Frontal cortex (tissue), 4 donors: ENCODE measurements around the gene HSD3B2. TPM values are rescaled to one million over a fixed set of nuclear protein-coding genes. Genes with fewer than 3 reads are reported as not detected.
"Not testable (repeated sequence)": the region's sequence is repeated elsewhere in the genome, so short reads cannot be mapped to it uniquely, and the experiment has no call there.

Experiments used
- DNase-seq, 2 donors: peaks; one replicate each; pipeline ENCODE4 v3.0.0; 2012; ENCODE audit warnings: low spot score in 2 of 2
- FAIRE-seq: peaks from 2 replicates; lab custom pipeline; 2012; peaks lifted over from hg19 to GRCh38; lab: Jason Lieb, UNC
- total RNA-seq: library from RNA; depleted of rRNA; stranded (reverse); fragments of >200 nt; gene quantifications from one replicate; pipeline ENCODE4 v1.2.3, GENCODE V29; 2014
- donor health status: control.
- donor health status: control.
- donor health status: control.

HSD3B2 gene
- not detected for total RNA-seq

DNA sequence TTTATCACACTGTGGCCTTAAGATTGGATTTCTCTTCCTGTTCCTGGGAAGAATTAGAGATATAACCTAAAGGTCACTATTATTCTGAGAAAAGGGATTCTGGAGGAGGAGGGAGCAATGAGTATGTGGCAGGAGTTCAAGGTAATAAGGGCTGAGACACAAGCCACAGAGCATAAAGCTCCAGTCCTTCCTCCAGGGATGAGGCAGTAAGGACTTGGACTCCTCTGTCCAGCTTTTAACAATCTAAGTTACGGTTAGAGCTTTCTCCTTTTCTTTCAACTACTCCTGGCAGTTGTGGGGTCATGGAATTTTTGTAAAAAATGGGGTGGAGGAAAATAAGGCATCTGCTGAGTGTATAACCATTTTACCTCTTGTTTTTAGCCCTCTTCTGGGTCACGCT lies at the start of gene HSD3B2:
TSS of gene HSD3B2 (plus strand) at position 201 of the 400 bp plus-strand sequence. CDS start 270 bp downstream, outside the sequence.
- DNase-seq, result no peak
- FAIRE-seq, result no peak

DNA sequence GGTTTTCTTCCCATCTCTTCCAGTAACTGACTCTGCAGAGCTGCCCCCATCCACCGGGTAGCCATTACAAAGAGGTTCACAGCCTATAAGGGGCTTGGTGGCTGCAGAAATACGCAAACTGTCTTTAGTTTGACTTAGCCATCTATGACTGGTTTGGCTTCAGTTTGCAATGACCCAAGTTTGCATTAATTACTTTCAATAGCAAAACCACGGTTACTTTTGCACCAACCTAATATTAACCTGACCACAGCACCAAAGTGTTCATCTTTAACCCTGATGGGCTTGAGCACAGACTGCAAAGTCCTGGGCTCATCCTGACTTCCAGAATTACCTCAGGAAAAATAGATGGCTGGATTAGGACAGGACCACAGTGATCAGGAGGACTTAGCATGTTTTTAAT lies 48.5 kb upstream of the HSD3B2 start:
- FAIRE-seq, result no peak
- DNase-seq, result no peak

DNA sequence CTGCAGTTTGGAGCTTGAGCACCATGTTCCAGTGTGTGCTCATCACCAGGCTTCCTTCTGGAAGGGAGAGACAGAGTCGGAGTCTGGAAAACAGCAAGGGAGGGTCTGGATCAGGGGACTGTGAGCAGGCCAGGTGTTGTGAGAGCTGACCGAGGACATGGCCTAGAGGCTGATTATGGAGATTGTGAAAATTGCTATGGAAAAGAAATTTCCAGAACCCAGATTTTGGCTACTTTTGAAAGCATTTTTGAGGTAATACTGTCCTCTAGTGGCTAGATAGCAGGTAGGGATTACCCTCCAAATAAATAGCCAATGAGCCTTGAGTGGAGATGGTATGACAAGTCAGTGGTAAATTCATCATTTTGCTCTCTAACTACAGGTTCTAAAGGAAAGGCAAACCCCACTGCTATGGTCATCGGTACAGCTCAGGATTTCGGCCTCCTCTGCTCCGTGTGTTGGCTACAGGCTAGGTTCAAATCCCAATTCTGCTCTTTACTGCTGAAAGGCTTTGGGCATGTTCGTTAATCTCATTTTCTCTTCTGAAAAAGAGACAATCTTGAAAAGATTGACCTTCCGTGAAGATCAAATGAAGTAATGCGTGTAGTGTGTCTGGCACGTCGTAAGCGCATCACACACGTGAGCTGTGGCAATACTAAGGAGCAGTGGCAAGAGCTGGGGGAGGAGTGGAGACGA lies 47.4 kb upstream of the HSD3B2 start:
- DNase-seq (peak in 1 of 2 donors; percentile 28), FAIRE-seq (no peak)

DNA sequence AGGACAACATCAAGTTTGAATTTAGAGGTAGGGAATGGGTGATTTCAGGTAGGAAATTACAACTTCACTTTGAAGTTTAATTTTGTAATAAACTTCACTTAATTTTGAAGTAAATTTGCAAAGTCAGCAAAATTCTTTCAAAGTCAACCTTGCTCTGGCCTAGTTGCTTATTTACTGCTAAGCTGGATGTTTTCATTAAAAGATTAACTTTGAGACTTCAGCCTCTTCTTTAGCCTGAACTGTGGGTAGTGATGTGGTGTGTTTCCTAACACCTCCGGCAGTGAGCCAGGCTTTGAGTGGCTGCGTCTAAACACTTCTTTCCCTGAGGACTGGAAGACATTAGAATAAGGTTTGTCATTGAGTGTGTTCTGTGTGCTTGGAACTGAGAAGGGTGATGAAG lies 46.4 kb upstream of the HSD3B2 start, which contains the start of gene HAO2:
TSS of gene HAO2 (plus strand) at position 232 of the 400 bp plus-strand sequence. CDS start 12,301 bp downstream, outside the sequence.
- DNase-seq (no peak), FAIRE-seq (no peak)

DNA sequence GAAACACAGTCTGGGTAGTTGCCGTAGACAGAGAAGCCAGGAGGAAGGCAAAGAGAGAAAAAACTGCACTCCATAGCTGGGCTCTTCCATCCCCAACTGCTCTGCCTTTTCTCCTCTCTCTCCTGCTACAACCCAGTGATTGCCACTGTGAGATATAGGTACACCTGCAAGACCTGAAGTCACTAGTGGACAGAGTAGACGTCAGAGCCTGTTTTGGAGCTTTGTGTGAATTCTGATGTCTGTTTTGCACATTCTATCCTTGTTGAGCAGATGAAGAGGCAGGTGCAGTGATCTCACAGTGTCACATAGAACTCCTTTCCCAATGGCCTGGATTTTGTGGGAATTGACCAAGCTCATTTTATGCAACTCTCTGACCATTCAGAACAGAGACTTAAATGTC lies 44.2 kb upstream of the HSD3B2 start:
- DNase-seq (no peak), FAIRE-seq (no peak)

DNA sequence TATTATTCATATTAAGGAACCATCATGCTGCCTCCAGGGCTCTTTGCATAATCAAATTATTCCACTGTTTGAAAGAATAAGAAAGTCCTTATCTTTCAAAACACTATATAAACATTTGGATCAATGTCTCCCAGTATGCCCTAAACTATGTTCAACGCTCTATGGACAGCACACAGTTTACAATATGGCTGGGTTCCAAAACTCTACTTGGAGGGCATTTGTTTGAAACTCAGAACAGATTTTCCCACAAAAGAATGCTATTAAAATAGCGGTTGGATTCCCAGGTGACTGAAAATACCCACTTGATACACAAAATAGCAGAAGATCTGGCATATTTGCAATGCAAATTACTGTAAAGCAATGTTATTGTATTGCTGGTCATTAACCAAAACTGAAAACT lies 43.1 kb upstream of the HSD3B2 start:
- FAIRE-seq (no peak), DNase-seq (no peak)

DNA sequence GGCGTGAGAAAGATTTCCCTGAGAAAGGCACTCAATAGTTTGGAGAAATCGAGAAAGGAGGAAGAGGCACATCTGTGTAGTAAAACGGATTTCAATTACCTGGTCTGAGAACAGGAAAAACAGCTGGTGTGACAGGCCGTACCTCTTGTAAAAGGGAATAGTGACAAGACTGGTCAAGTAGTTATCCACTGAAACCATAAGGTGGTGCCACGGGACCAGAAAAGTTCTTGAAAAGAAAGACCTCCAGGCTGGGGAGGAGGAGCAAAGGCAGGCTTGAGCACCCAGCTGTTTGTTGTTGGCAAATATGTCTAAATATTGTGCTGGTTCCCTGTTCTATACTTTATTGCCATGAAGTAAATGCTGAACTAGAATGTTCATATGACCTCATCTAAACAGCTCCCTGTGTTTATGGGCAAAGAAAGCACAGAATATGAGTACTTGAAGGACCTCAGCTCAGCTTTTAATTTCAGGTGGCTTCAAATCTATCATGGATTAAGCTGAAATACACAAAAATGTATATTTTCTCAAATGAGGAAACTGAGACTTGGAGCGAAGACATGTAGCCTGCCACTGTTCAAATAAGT lies 42.4 kb upstream of the HSD3B2 start:
- FAIRE-seq (no peak), DNase-seq (peak in 1 of 2 donors; percentile 6)

DNA sequence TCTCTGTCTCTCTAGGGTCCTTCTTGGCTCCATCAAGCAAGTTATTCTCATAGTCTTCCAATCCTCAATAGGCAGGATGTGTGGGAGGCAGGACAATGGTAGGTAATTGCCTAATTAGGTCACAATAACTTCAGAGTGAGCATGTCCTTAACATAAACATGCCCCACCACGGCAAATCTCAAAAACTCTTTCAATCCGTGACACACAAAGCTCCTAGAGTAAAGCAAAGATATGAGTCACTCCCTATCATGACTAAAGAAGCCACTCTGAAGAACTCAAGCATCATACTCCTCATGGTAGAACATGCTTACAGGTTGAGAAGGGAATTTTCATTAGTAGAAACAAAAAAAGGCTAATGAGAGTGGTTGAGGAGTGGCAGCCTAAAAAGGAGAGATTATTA lies 41.5 kb upstream of the HSD3B2 start:
- no peak for FAIRE-seq
- no peak for DNase-seq

DNA sequence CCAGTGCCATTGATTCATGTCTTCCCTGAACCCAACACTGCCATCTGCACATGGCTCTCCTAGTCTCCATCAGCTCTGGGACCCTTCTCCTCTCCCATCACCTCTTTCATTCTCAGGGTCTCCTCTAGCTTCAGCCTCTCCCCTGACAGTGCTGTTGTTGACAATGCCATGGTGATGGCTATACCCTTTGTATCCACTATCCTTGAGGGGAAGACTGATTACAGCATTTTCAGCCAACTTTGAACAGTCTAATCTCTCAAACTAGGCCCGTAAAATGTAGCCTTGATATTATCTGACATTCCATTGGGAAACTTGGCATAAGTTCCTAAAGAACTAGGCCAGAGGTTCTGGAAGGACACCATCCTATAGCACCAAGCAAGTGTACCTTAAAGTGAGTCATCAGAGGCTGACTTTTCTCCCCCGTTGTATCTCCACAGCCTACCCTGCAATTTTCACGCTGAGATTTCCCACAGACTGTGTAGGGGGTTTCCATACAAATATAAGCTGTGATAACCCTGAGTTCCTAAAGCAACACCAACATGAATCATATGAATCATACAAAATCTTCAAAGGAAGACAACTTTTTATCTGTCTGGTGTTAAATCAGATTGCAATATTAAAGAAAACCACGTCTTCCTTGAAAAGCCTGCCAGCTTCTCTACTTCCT lies 40.6 kb upstream of the HSD3B2 start:
- no peak for DNase-seq
- no peak for FAIRE-seq

DNA sequence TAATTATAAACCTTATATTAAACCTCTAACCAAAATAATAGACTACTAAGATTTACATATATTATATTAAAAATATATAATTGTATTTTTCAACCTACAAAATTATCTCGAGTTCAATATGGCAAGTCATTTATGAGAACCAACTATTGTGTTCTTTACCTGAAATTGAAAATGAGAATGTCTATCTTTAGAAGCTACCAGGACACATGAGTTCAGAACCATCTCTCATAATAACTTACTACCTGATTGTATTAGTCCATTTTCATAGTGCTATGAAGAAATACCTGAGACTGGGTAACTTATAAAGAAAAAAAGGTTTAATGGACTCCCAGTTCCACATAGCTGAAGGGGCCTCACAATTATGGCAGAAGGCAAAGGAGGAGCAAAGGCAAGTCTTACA lies 39.6 kb upstream of the HSD3B2 start:
- DNase-seq (no peak), FAIRE-seq (no peak)

DNA sequence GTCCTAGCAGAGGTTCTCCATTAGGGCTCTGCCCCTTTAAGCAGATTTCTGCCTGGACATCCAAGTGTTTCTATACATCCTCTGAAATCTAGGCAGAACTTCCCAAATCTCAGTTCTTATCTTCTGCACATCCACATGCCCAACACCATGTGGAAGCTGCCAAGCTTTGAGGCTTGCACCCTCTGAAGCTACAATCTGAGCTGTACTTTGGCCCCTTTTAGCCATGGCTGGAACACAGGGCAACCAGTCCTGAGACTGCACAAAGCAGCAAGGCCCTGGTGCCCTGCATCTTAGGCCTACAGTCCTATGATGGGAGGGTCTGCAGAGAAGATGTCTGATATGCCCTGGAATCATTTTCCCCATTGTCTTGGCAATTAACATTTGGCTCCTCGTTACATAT lies 38.4 kb upstream of the HSD3B2 start:
- no peak for DNase-seq
- FAIRE-seq, result no peak

DNA sequence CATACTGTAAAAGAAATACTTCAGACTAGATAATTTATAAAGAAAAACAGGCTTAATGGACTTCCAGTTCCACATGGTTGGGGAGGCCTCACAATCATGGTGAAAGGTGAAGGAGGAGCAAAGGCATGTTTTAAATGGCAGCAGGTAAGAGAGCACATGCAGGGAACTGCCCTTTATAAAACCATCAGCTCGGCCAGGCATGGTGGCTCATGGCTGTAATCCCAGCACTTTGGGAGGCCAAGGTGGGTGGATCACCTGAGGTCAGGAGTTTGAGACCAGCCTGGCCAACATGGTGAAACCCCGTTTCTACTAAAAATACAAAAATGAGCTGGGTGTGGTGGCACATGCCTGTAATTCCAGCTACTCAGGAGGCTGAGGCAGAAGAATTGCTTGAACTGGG lies 37.4 kb upstream of the HSD3B2 start:
- DNase-seq, FAIRE-seq: not testable (repeated sequence)

DNA sequence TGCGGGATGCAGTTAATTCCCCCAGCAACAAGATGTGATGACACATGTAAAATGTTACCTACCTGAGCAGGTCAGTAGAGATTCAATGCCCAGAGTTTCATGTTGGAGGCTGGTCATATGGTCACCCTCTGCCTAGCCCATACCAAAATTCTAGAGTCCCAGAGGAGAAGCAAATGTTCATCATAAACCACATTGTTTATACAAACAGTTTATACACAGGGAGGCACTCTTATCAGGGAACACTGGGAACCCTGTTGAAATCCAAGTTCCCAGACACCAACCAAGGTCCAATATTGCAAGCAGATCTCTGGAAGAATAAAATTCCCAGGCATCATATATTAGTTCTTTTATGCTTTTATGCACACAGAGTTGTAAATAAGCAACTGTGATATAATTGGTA lies 35.8 kb upstream of the HSD3B2 start:
- no peak for FAIRE-seq
- DNase-seq, result no peak

DNA sequence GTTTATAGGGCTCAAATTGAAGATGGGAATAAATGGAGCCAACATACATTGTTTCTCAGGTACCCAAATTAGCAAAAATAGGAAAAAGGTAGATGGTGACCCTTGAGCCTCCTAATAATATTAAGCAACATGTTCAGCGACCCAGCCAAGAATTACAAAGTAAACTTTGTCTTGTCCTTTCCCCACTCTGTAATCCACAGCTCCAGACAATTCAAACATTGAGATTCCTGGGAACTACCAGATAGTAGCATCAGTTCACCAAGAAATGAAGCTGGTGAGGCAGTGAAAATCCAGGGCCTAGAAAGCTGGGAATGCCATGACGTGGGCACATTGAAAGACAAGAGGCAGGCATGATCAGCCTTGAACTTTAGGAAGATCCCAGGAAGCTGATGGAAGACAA lies 34.6 kb upstream of the HSD3B2 start:
- DNase-seq (no peak), FAIRE-seq (no peak)

DNA sequence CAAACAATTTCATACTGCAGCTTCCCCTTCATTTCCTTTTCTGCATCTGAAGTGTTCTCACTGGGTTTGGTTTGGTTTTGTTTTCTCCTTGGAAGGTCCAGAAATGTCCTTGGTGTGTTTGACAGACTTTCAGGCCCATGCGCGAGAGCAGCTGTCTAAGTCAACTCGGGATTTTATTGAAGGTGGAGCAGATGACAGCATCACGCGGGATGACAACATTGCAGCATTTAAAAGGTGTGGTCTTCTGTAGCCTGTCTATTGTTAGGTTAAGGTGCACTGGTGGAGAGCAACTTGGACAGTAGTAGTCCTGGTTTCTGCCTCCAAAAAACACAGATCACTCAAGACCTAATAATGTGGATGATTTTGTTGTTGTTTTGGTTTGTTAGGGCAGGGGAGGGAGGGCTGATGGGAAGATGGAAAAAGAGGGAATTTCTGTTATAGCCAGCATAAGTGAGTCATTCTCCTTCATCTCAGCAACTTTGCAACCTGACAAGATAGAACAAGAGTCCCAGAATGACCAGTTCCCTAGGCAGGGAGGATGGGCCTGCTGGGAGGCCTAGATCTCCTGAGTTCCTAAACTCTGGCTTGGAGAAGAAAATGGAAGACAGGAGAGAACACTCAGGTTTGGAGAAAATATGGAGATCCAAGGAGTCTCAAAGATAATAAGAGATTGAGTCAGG lies 33.8 kb upstream of the HSD3B2 start:
- no peak for FAIRE-seq
- DNase-seq, result no peak

DNA sequence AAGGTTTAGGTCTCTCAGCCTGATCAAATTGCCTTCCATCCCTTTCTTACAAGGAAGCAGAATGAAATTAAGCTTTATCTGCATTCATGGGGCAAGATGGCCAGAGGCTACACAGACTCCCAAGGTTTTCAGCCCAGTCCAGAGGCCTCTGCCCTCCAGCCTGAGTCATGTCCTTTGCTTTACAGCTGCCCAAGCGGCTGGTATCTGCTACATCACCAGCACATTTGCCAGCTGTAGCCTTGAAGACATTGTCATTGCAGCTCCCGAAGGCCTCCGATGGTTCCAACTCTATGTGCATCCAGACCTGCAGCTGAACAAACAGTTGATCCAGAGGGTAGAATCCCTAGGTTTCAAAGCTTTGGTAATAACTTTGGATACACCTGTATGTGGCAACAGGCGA lies 30.4 kb upstream of the HSD3B2 start:
- FAIRE-seq (no peak), DNase-seq (no peak)

DNA sequence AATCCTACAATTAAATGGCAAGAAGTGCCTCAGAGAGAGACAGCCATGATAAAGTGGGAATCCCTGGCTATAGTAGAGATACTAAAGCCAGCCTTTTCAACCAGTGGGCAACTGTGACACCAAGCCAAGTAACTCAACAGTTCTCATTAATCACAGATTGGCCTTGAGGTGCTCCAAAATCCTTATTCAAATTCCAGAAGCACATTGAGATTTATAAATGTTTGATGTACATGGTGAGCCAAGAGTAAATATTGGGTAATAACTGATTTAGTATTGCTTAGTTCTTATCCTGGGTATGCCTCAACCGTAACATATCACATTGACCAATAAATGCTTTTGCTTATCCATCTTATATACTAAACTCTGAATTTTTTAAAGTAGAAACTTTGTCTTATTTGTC lies 29.3 kb upstream of the HSD3B2 start:
- no peak for DNase-seq
- no peak for FAIRE-seq

DNA sequence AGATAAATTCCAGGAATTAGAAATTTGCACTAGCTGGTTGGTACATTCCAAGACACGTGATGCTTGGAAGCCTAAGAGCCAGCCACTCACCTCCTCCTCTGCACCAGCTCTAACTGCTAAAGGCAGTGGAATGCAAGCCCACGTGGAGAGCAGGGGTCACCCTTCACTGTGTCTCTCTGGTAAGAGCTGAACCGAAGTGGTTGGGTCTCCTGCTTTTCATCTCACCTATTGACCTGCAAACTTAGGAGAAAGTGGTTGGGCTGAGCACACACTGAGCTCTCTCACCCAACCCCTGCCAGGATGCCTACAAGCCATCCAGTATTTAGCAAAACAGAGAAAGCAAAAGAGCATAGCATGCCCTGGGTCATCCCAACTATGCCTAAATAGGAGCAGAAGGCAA lies 27.1 kb upstream of the HSD3B2 start:
- no peak for DNase-seq
- no peak for FAIRE-seq

DNA sequence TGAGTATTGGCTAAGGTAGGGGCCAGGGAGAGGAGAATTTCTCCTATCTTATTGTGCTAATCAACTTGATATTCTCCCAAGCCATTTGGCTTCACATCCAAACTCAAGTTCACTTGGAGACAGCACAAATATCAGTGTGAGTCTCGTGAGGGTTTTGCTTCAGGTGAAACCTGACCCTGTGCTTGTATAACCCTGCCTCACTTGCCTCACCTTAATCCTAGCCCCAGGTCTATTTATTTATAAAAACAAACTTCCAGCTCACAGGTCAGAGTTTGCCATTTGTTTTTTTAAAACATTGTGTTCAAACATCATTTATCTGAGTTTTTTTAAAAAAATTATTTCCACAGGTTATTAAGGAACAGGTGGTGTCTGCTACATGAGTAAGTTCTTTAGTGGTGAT lies 26.5 kb upstream of the HSD3B2 start:
- no peak for DNase-seq
- no peak for FAIRE-seq

DNA sequence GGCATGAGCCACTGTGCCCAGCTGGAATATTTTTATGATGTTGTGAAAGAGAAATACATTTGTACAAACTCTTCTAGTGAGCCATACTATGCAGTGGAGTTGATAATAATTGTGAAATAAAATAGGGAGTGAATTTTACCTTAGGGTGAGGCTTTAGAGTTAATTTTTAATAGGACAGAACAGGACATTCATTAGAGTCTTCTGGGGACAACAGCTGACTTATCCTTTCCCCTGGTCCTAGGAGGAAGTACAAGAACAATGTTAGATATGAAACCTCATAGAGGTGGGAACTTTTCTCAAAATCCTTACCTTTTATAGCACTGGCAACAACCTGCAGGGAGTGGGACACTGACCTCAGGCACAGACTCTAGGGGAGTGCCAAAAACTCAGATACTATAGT lies 24.4 kb upstream of the HSD3B2 start:
- no peak for FAIRE-seq
- DNase-seq, result no peak

DNA sequence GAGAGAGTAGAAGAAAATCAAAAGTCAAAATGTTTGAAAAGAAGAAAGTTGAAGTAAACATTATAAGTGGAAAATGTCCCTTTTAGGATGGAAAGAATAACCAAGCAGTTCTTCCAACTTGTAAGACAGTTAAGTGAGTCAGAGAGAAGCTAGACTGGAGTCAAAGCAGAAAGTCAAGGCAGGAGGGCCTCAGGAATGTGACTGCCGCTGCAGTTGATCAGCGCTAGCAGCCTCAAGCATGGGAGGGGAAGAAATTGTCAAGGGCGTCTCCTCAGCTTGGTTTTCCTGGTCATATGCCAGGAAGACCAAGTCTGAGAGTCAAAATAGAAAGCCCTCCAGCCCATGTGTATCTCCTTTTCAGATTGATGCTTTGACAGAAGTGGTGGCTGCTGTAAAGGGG lies 23.2 kb upstream of the HSD3B2 start:
- FAIRE-seq, result no peak
- no peak for DNase-seq
